Endothelial cell of umbilical vein (primary cell): Measurements from ENCODE around the gene XPNPEP1. TPM values are rescaled to one million over a fixed set of nuclear protein-coding genes. Genes with fewer than 3 reads are reported as not detected.

Experiments
- BruUV-seq: library from RNA; stranded (reverse); fragments of 400-500 nt; replicated peaks from 2 replicates; lab custom pipeline; 2021; lab: Mats Ljungman, UMichigan
- CTCF ChIA-PET: fragments of 300-600, 350-600 bp; sonication (Branson Sonifier 250); formaldehyde crosslinking; loops from one replicate; lab custom pipeline; 2021; ENCODE audit warnings: antibody characterized with exemption, inconsistent platforms; lab: Charles Lee
- POLR2A ChIA-PET: fragments of 300-600, 350-600 bp; sonication (Branson Sonifier 250); formaldehyde crosslinking; loops from one replicate; lab custom pipeline; 2021; ENCODE audit warnings: antibody characterized with exemption, inconsistent platforms; lab: Charles Lee
- DNase-seq: peaks from one replicate; pipeline ENCODE4 v3.0.0-alpha.2; 2011; ENCODE audit warnings: low read depth, low spot score
- FAIRE-seq: peaks from 2 replicates; lab custom pipeline; 2011; peaks lifted over from hg19 to GRCh38; lab: Jason Lieb, UNC
- H2AFZ ChIP-seq: 2 replicates; pipeline ENCODE4 v1.6.0; 2012; ENCODE audit warnings: low read depth, low read length, control low read depth, inconsistent platforms
- H3K27ac ChIP-seq: 2 replicates; pipeline ENCODE4 v1.5.1; 2011; ENCODE audit warnings: low read depth, mild to moderate bottlenecking, control low read depth, low read length, moderate library complexity; ENCODE audit not compliant: insufficient read depth
- H3K27me3 ChIP-seq, 2 experiments: 2 replicates each; pipeline versions ENCODE4 v1.6.0 to v1.6.1; 2011; ENCODE audit warnings: low read length in 2 of 2, mixed read lengths in 1 of 2; ENCODE audit not compliant: control insufficient read depth in 2 of 2, insufficient read depth in 2 of 2
- H3K36me3 ChIP-seq, 2 experiments: 2 replicates in 1 of 2; 3 replicates in 1 of 2; pipeline ENCODE4 v1.5.1; 2011; ENCODE audit warnings: low read length in 2 of 2, mild to moderate bottlenecking in 1 of 2, moderate library complexity in 1 of 2; ENCODE audit not compliant: control insufficient read depth in 2 of 2, insufficient read depth in 2 of 2; ENCODE audit errors: extremely low read depth in 1 of 2
- H3K4me1 ChIP-seq: 3 replicates; pipeline ENCODE4 v1.5.1; 2011; ENCODE audit warnings: mild to moderate bottlenecking, low read length; ENCODE audit not compliant: control insufficient read depth, insufficient read depth; ENCODE audit errors: extremely low read depth
- H3K4me2 ChIP-seq: 2 replicates; pipeline ENCODE4 v1.6.1; 2011; ENCODE audit warnings: low read length, control low read depth, mixed read lengths; ENCODE audit not compliant: insufficient read depth
- H3K4me3 ChIP-seq, 3 experiments: fragments of 200-600 bp in 1 of 3; sonication (generic), shearing (Covaris generic) in 1 of 3; replicated peaks in 1 of 3; 2 replicates each; pipeline ENCODE4 v1.5.1; 2011 to 2016; ENCODE audit warnings: control low read depth in 3 of 3, low read length in 3 of 3, mild to moderate bottlenecking in 2 of 3, inconsistent platforms in 1 of 3, low read depth in 1 of 3, moderate library complexity in 1 of 3; ENCODE audit not compliant: insufficient read depth in 1 of 3
- H3K79me2 ChIP-seq: 2 replicates; pipeline ENCODE4 v1.6.0; 2012; ENCODE audit warnings: low read length, inconsistent platforms; ENCODE audit not compliant: control insufficient read depth, insufficient read depth
- H3K9ac ChIP-seq: replicated peaks from 2 replicates; pipeline ENCODE3; 2011; ENCODE audit warnings: low read length, control low read depth; ENCODE audit not compliant: insufficient read depth; ENCODE audit errors: extremely low read depth
- H3K9me1 ChIP-seq: replicated peaks from 3 replicates; pipeline ENCODE4 v1.6.0; 2011; ENCODE audit warnings: mild to moderate bottlenecking, low read length; ENCODE audit not compliant: control insufficient read depth, insufficient read depth; ENCODE audit errors: extremely low read depth
- H3K9me3 ChIP-seq: replicated peaks from 2 replicates; pipeline ENCODE4 v1.5.1; 2012; ENCODE audit warnings: low read length, inconsistent platforms; ENCODE audit not compliant: control insufficient read depth, insufficient read depth
- H4K20me1 ChIP-seq: replicated peaks from 2 replicates; pipeline ENCODE3; 2011; ENCODE audit warnings: mild to moderate bottlenecking, low read length; ENCODE audit not compliant: control insufficient read depth, insufficient read depth; ENCODE audit errors: extremely low read depth
- CTCF ChIP-seq, 2 donors: IDR thresholded peaks; 1 replicate in 1 of 2; 2 replicates in 1 of 2; pipeline ENCODE4 v1.5.1; 2011; ENCODE audit warnings: low read length in 2 of 2, mild to moderate bottlenecking in 2 of 2, moderate library complexity in 2 of 2, control low read depth in 1 of 2, inconsistent platforms in 1 of 2, low read depth in 1 of 2; ENCODE audit not compliant: insufficient read depth in 1 of 2; ENCODE audit errors: extremely low read depth in 1 of 2
- FOS ChIP-seq: IDR thresholded peaks from 2 replicates; pipeline ENCODE4 v1.6.1; 2011; ENCODE audit warnings: mild to moderate bottlenecking, low read length, moderate library complexity, borderline replicate concordance; ENCODE audit not compliant: insufficient read depth
- JUN ChIP-seq: IDR thresholded peaks from 2 replicates; pipeline ENCODE4 v1.6.1; 2011; ENCODE audit warnings: borderline replicate concordance, low read depth; ENCODE audit not compliant: insufficient read length, insufficient read depth
- MYC ChIP-seq: IDR thresholded peaks from one replicate; pipeline ENCODE4 v1.6.1; 2011; ENCODE audit warnings: mild to moderate bottlenecking, low read depth, low read length
- dilution Hi-C: fragments of 300-500 bp; cut with MboI; formaldehyde crosslinking; loops from one replicate; pipeline ENCODE4 v1.15.0; 2019; ENCODE audit warnings: low sequenced_read_pairs; ENCODE audit not compliant: extremely low pct_ligation_motif_present
- intact Hi-C: fragments of 100-400 bp; cut with micrococcal nuclease; formaldehyde crosslinking; loops from one replicate; pipeline ENCODE4 v1.10.0; 2022
- polyA plus RNA-seq, 4 experiments: library from polyadenylated mRNA; depleted of rRNA in 3 of 4; stranded (reverse) in 3 of 4; unstranded in 1 of 4; fragments of >200 nt; gene quantifications; 2 replicates each; pipeline versions ENCODE4 v1.2.1 to v1.2.3, GENCODE V29; 2011 to 2012; ENCODE audit warnings: missing spikeins in 1 of 4
- total RNA-seq: library from RNA; stranded (reverse); gene quantifications from 2 replicates; pipeline ENCODE4 v1.2.3, GENCODE V29; 2021
- TF ChIP-seq, protein P1 (sequence below): IDR thresholded peaks from 2 replicates; pipeline ENCODE4 v1.6.1; 2011; ENCODE audit not compliant: insufficient read depth, insufficient read length

The XPNPEP1 gene
- total and polyA plus RNA-seq, 2 donors (not counting 3 experiments of a cell fraction or from before 2014, with no cell fraction given) = 81.1 to 245 TPM

DNA sequence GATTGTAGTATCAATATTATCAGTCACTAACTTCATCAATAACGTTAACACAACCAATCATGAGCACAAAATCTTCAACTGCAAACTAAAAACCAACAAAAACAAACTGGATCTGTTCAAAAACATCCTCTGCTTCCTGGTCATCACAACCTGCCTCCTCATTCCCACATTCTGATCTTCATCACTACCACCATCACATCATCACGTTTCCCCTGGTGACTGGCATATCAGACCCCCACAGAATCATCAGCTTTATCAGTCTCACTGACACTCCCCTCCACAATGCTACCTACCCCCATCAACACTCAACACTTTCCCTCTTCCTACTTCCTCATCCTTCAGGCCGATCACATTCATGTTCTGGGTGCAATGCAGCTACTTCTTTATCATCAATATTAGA lies 11.4 kb downstream of the XPNPEP1 start:
- Histone ChIP-seq H3K4me3 (no peak overlapping the region), H2AFZ (no peak overlapping the region), H3K9me1 (no peaks in the 10 kb centered on the region), H4K20me1 (no peaks in the 10 kb centered on the region), H3K4me2 (no peak overlapping the region), H3K36me3 (peaks cover 11 to 16% of the 10 kb centered on the region in 2 experiments), H3K4me1 (peaks cover 12% of the 10 kb centered on the region), H3K27me3 (no peaks in the 10 kb centered on the region), H3K27ac (no peak overlapping the region), H3K9ac (no peak overlapping the region), H3K79me2 (peaks cover 35% of the 10 kb centered on the region), H3K9me3 (no peaks in the 10 kb centered on the region)
- ChIA-PET CTCF (interaction anchor here (3.5 kb wide), 1 partner anchor 28 kb away, joined by 23 read pairs; no protein-coding TSS in a partner anchor), POLR2A (no interaction called here)
- intact Hi-C loops = no loop called here
- TF ChIP-seq, protein P1, sequence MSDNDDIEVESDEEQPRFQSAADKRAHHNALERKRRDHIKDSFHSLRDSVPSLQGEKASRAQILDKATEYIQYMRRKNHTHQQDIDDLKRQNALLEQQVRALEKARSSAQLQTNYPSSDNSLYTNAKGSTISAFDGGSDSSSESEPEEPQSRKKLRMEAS = no peak
- no peak for TF ChIP-seq JUN
- FAIRE-seq = no peak
- no TSS peak for BruUV-seq
- dilution Hi-C loops = no loop called here
- no peak for DNase-seq

DNA sequence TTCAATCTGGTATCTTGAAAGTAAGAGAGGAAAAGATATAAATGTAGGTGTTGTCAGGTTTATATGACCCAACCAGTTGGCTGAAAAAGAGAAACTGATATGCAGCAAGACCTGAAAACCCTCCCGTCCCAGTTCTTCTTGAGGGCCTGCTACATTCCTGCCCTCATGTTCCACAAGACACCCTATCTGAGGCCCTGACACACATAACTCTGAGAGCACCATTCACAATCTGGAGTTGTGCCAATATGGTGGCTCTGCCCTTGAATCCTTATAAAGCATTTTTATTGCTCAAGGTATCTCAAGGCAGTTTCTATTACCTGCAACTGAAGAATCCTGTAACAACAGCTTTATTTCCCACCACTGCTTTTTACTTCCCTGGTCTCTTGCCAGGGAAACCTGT lies 17.0 kb downstream of the XPNPEP1 start:
- BruUV-seq = no TSS peak
- intact Hi-C loops (no loop called here), dilution Hi-C loops (no loop called here)
- no peaks in the 10 kb centered on the region for H3K9me1 ChIP-seq
- H3K9me3 ChIP-seq = no peaks in the 10 kb centered on the region
- no peak overlapping the region for H3K27ac ChIP-seq
- ChIA-PET CTCF (interaction anchor here (1.4 kb wide), 1 partner anchor 22 kb away, joined by 4 read pairs; no protein-coding TSS in a partner anchor), POLR2A (no interaction called here)
- H3K79me2 ChIP-seq = peaks cover 23% of the 10 kb centered on the region
- FAIRE-seq (no peak), DNase-seq (no peak)
- H2AFZ ChIP-seq = no peak overlapping the region
- TF ChIP-seq FOS = no peak
- TF ChIP-seq, protein P1 = no peak
- no peak for TF ChIP-seq MYC
- no peak for TF ChIP-seq CTCF (IDR thresholded peaks at IDR 0.05; ENCODE audit: extremely low read depth in 1 of 2, insufficient read depth in 1 of 2, low read depth in 1 of 2, low read length in 2 of 2)
- peaks cover 8 to 19% of the 10 kb centered on the region in 2 experiments for H3K36me3 ChIP-seq
- H3K4me1 ChIP-seq = no peaks in the 10 kb centered on the region
- no peaks in the 10 kb centered on the region for H4K20me1 ChIP-seq
- no peaks in the 10 kb centered on the region for H3K27me3 ChIP-seq
- no peak overlapping the region for H3K4me3 ChIP-seq
- no peak overlapping the region for H3K9ac ChIP-seq
- no peak overlapping the region for H3K4me2 ChIP-seq
